Endothelial cell of umbilical vein (primary cell): ENCODE measurements around the gene PDE4B. TPM values are rescaled to one million over a fixed set of nuclear protein-coding genes. Genes with fewer than 3 reads are reported as not detected.

Experiments
- BruUV-seq: library from RNA; stranded (reverse); fragments of 400-500 nt; replicated peaks from 2 replicates; lab custom pipeline; 2021; lab: Mats Ljungman, UMichigan
- CTCF ChIA-PET: fragments of 300-600, 350-600 bp; sonication (Branson Sonifier 250); formaldehyde crosslinking; loops from one replicate; lab custom pipeline; 2021; ENCODE audit warnings: antibody characterized with exemption, inconsistent platforms; lab: Charles Lee
- POLR2A ChIA-PET: fragments of 300-600, 350-600 bp; sonication (Branson Sonifier 250); formaldehyde crosslinking; loops from one replicate; lab custom pipeline; 2021; ENCODE audit warnings: antibody characterized with exemption, inconsistent platforms; lab: Charles Lee
- DNase-seq: peaks from one replicate; pipeline ENCODE4 v3.0.0-alpha.2; 2011; ENCODE audit warnings: low read depth, low spot score
- FAIRE-seq: peaks from 2 replicates; lab custom pipeline; 2011; peaks lifted over from hg19 to GRCh38; lab: Jason Lieb, UNC
- H2AFZ ChIP-seq: 2 replicates; pipeline ENCODE4 v1.6.0; 2012; ENCODE audit warnings: low read depth, low read length, control low read depth, inconsistent platforms
- H3K27ac ChIP-seq: 2 replicates; pipeline ENCODE4 v1.5.1; 2011; ENCODE audit warnings: low read depth, mild to moderate bottlenecking, control low read depth, low read length, moderate library complexity; ENCODE audit not compliant: insufficient read depth
- H3K27me3 ChIP-seq, 2 experiments: 2 replicates each; pipeline versions ENCODE4 v1.6.0 to v1.6.1; 2011; ENCODE audit warnings: low read length in 2 of 2, mixed read lengths in 1 of 2; ENCODE audit not compliant: control insufficient read depth in 2 of 2, insufficient read depth in 2 of 2
- H3K36me3 ChIP-seq, 2 experiments: 2 replicates in 1 of 2; 3 replicates in 1 of 2; pipeline ENCODE4 v1.5.1; 2011; ENCODE audit warnings: low read length in 2 of 2, mild to moderate bottlenecking in 1 of 2, moderate library complexity in 1 of 2; ENCODE audit not compliant: control insufficient read depth in 2 of 2, insufficient read depth in 2 of 2; ENCODE audit errors: extremely low read depth in 1 of 2
- H3K4me1 ChIP-seq: 3 replicates; pipeline ENCODE4 v1.5.1; 2011; ENCODE audit warnings: mild to moderate bottlenecking, low read length; ENCODE audit not compliant: control insufficient read depth, insufficient read depth; ENCODE audit errors: extremely low read depth
- H3K4me2 ChIP-seq: 2 replicates; pipeline ENCODE4 v1.6.1; 2011; ENCODE audit warnings: low read length, control low read depth, mixed read lengths; ENCODE audit not compliant: insufficient read depth
- H3K4me3 ChIP-seq, 3 experiments: fragments of 200-600 bp in 1 of 3; sonication (generic), shearing (Covaris generic) in 1 of 3; replicated peaks in 1 of 3; 2 replicates each; pipeline ENCODE4 v1.5.1; 2011 to 2016; ENCODE audit warnings: control low read depth in 3 of 3, low read length in 3 of 3, mild to moderate bottlenecking in 2 of 3, inconsistent platforms in 1 of 3, low read depth in 1 of 3, moderate library complexity in 1 of 3; ENCODE audit not compliant: insufficient read depth in 1 of 3
- H3K79me2 ChIP-seq: 2 replicates; pipeline ENCODE4 v1.6.0; 2012; ENCODE audit warnings: low read length, inconsistent platforms; ENCODE audit not compliant: control insufficient read depth, insufficient read depth
- H3K9ac ChIP-seq: replicated peaks from 2 replicates; pipeline ENCODE3; 2011; ENCODE audit warnings: low read length, control low read depth; ENCODE audit not compliant: insufficient read depth; ENCODE audit errors: extremely low read depth
- H3K9me1 ChIP-seq: replicated peaks from 3 replicates; pipeline ENCODE4 v1.6.0; 2011; ENCODE audit warnings: mild to moderate bottlenecking, low read length; ENCODE audit not compliant: control insufficient read depth, insufficient read depth; ENCODE audit errors: extremely low read depth
- H3K9me3 ChIP-seq: replicated peaks from 2 replicates; pipeline ENCODE4 v1.5.1; 2012; ENCODE audit warnings: low read length, inconsistent platforms; ENCODE audit not compliant: control insufficient read depth, insufficient read depth
- H4K20me1 ChIP-seq: replicated peaks from 2 replicates; pipeline ENCODE3; 2011; ENCODE audit warnings: mild to moderate bottlenecking, low read length; ENCODE audit not compliant: control insufficient read depth, insufficient read depth; ENCODE audit errors: extremely low read depth
- CTCF ChIP-seq, 2 donors: IDR thresholded peaks; 1 replicate in 1 of 2; 2 replicates in 1 of 2; pipeline ENCODE4 v1.5.1; 2011; ENCODE audit warnings: low read length in 2 of 2, mild to moderate bottlenecking in 2 of 2, moderate library complexity in 2 of 2, control low read depth in 1 of 2, inconsistent platforms in 1 of 2, low read depth in 1 of 2; ENCODE audit not compliant: insufficient read depth in 1 of 2; ENCODE audit errors: extremely low read depth in 1 of 2
- EZH2 ChIP-seq: IDR thresholded peaks from 2 replicates; pipeline ENCODE4 v1.6.1; 2012; ENCODE audit warnings: borderline replicate concordance, low read depth, mild to moderate bottlenecking, moderate library complexity, low read length, inconsistent platforms; ENCODE audit not compliant: severe bottlenecking
- FOS ChIP-seq: IDR thresholded peaks from 2 replicates; pipeline ENCODE4 v1.6.1; 2011; ENCODE audit warnings: mild to moderate bottlenecking, low read length, moderate library complexity, borderline replicate concordance; ENCODE audit not compliant: insufficient read depth
- GATA2 ChIP-seq: IDR thresholded peaks from 2 replicates; pipeline ENCODE4 v1.7.0; 2011; ENCODE audit warnings: low read depth, mild to moderate bottlenecking, moderate library complexity, mixed read lengths, low read length; ENCODE audit not compliant: insufficient read length, insufficient read depth
- JUN ChIP-seq: IDR thresholded peaks from 2 replicates; pipeline ENCODE4 v1.6.1; 2011; ENCODE audit warnings: borderline replicate concordance, low read depth; ENCODE audit not compliant: insufficient read length, insufficient read depth
- POLR2AphosphoS5 ChIP-seq: IDR thresholded peaks from 2 replicates; pipeline ENCODE4 v1.6.1; 2012; ENCODE audit warnings: low read depth, mild to moderate bottlenecking, control low read depth, low read length, moderate library complexity; ENCODE audit not compliant: insufficient read depth
- dilution Hi-C: fragments of 300-500 bp; cut with MboI; formaldehyde crosslinking; loops from one replicate; pipeline ENCODE4 v1.15.0; 2019; ENCODE audit warnings: low sequenced_read_pairs; ENCODE audit not compliant: extremely low pct_ligation_motif_present
- intact Hi-C: fragments of 100-400 bp; cut with micrococcal nuclease; formaldehyde crosslinking; loops from one replicate; pipeline ENCODE4 v1.10.0; 2022
- polyA plus RNA-seq, 4 experiments: library from polyadenylated mRNA; depleted of rRNA in 3 of 4; stranded (reverse) in 3 of 4; unstranded in 1 of 4; fragments of >200 nt; gene quantifications; 2 replicates each; pipeline versions ENCODE4 v1.2.1 to v1.2.3, GENCODE V29; 2011 to 2012; ENCODE audit warnings: missing spikeins in 1 of 4
- total RNA-seq: library from RNA; stranded (reverse); gene quantifications from 2 replicates; pipeline ENCODE4 v1.2.3, GENCODE V29; 2021

PDE4B gene
- total and polyA plus RNA-seq, 2 donors (not counting 3 experiments of a cell fraction or from before 2014, with no cell fraction given): 63.5 to 69.8 TPM

GRCh38 chr1:65757531-65757930 lies 35.2 kb upstream of the PDE4B start:
- no peaks in the 10 kb centered on the region for H3K36me3 ChIP-seq
- ChIA-PET CTCF (no interaction called here), POLR2A (no interaction called here)
- no peaks in the 10 kb centered on the region for H3K27me3 ChIP-seq
- DNase-seq: no peak
- no peak overlapping the region for H3K4me2 ChIP-seq
- H3K4me3 ChIP-seq: no peak overlapping the region
- no peaks in the 10 kb centered on the region for H3K9me1 ChIP-seq
- intact Hi-C loops (no loop called here), dilution Hi-C loops (no loop called here)
- no peak overlapping the region for H3K27ac ChIP-seq
- no peak overlapping the region for H3K9ac ChIP-seq
- no peaks in the 10 kb centered on the region for H4K20me1 ChIP-seq
- FAIRE-seq: no peak
- no TSS peak for BruUV-seq
- TF ChIP-seq FOS (no peak), POLR2AphosphoS5 (no peak), CTCF (IDR thresholded peaks at IDR 0.05; ENCODE audit: extremely low read depth in 1 of 2, insufficient read depth in 1 of 2, low read depth in 1 of 2, low read length in 2 of 2) (no peak), EZH2 (no peak), GATA2 (no peak)
- no peaks in the 10 kb centered on the region for H3K9me3 ChIP-seq
- no peaks in the 10 kb centered on the region for H3K4me1 ChIP-seq
- no peak overlapping the region for H2AFZ ChIP-seq
- H3K79me2 ChIP-seq: no peaks in the 10 kb centered on the region

DNA sequence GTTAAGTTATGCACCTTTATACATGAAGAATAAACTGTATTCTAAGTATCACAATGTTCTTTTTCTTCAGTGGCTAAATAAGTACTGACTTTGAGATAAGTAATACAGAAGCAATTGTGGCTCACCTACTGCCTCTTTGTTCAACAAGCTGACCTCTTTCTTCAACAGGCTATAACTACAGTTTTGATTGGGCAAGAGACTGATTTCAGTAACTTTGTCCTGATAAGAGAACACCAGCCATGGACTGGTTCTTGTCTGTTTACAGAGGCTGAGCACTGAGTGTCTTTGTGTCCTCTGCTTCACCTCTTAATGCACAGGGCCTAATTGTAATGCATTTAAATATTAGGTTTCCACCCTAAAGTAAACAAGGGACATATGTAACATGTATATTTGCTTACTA lies 34.6 kb upstream of the PDE4B start:
- no peak for TF ChIP-seq GATA2
- no peak for TF ChIP-seq JUN
- TF ChIP-seq EZH2: no peak
- H3K36me3 ChIP-seq: no peaks in the 10 kb centered on the region
- POLR2A ChIA-PET: no interaction called here
- FAIRE-seq: no peak
- H3K4me3 ChIP-seq: no peak overlapping the region
- dilution Hi-C loops (no loop called here), intact Hi-C loops (no loop called here)
- no TSS peak for BruUV-seq
- no peak overlapping the region for H3K27ac ChIP-seq
- no peaks in the 10 kb centered on the region for H3K79me2 ChIP-seq
- no peaks in the 10 kb centered on the region for H3K9me1 ChIP-seq
- no peaks in the 10 kb centered on the region for H4K20me1 ChIP-seq
- CTCF ChIA-PET: no interaction called here
- H3K4me1 ChIP-seq: no peaks in the 10 kb centered on the region
- no peak overlapping the region for H3K4me2 ChIP-seq
- H3K27me3 ChIP-seq: no peaks in the 10 kb centered on the region
- DNase-seq: no peak
- no peaks in the 10 kb centered on the region for H3K9me3 ChIP-seq
- H2AFZ ChIP-seq: no peak overlapping the region
- no peak overlapping the region for H3K9ac ChIP-seq
